Muscle layer of colon (tissue), 2 donors: ENCODE results near the gene ACOT8.
"Not testable (repeated sequence)": the region's sequence is repeated elsewhere in the genome, so short reads cannot be mapped to it uniquely, and the experiment has no call there.

ENCODE experiments used
- H3K27ac ChIP-seq: one replicate; pipeline ENCODE4 v1.7.0; 2013; ENCODE audit warnings: low read depth, mild to moderate bottlenecking, low read length, moderate library complexity
- H3K27me3 ChIP-seq, 2 donors: one replicate each; pipeline ENCODE4 v1.7.0; 2013; ENCODE audit warnings: low read length in 2 of 2, mild to moderate bottlenecking in 2 of 2; ENCODE audit not compliant: insufficient read depth in 2 of 2, control insufficient read depth in 1 of 2
- H3K36me3 ChIP-seq: one replicate; pipeline ENCODE4 v1.7.0; 2013; ENCODE audit warnings: mild to moderate bottlenecking, low read length; ENCODE audit not compliant: insufficient read depth
- H3K4me1 ChIP-seq: one replicate; pipeline ENCODE4 v1.7.0; 2013; ENCODE audit warnings: mild to moderate bottlenecking, low read length; ENCODE audit not compliant: insufficient read depth
- H3K4me3 ChIP-seq, 2 donors: one replicate each; pipeline ENCODE4 v1.7.0; 2013; ENCODE audit warnings: low read length in 2 of 2, low read depth in 1 of 2, mild to moderate bottlenecking in 1 of 2, moderate library complexity in 1 of 2
- H3K9ac ChIP-seq: one replicate; pipeline ENCODE4 v1.7.0; 2013; ENCODE audit warnings: low read length
- H3K9me3 ChIP-seq: one replicate; pipeline ENCODE4 v1.7.0; 2013; ENCODE audit warnings: mild to moderate bottlenecking, low read length
- donor health status: abdominal sarcoma.
- donor health status: Adenocarcinoma of cecum.

Gene ACOT8

GRCh38 chr20:45833030-45833882, 23.9 kb downstream of the ACOT8 start, which contains the start of gene SNX21:
Gene SNX21, plus strand, starts transcription at chr20:45833799. Its CDS starts 121 bp downstream, at chr20:45833920.
- H3K27me3 ChIP-seq: no peaks in the 10 kb centered on the region
- H3K9ac ChIP-seq: peak within 1 kb of the TSS; percentile 77
- H3K27ac ChIP-seq: peak within 1 kb of the TSS; percentile 90
- H3K4me1 ChIP-seq: peaks cover 40% of the 10 kb centered on the region
- H3K4me3 ChIP-seq: peak within 1 kb of the TSS; percentile 57 to 82
- H3K9me3 ChIP-seq: no peaks in the 10 kb centered on the region
- no peaks in the 10 kb centered on the region for H3K36me3 ChIP-seq

DNA sequence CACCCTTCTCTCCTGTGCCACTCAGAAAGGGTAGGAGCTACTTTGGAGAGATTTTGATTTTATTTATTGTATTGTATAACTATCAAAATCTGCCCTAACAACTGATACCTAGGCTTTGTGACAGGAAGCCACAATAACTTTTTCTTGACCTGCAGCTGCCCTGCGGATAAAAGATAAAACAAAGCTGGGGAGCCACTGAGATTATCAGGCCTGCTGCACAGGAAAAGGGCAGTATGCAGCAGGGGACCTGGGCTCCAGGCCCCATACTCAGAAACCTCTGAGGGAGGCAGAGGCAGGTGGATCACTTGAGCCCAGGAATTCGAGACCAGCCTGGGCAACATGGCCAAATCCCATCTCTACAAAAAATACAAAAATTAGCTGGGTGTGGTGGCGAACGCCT, 24.6 kb downstream of the ACOT8 start:
- no peaks in the 10 kb centered on the region for H3K9me3 ChIP-seq
- H3K4me1 ChIP-seq: peaks cover 40% of the 10 kb centered on the region
- H3K4me3 ChIP-seq: no peak overlapping the region
- no peaks in the 10 kb centered on the region for H3K27me3 ChIP-seq
- no peak overlapping the region for H3K9ac ChIP-seq
- peak overlapping the region; percentile 90 for H3K27ac ChIP-seq
- H3K36me3 ChIP-seq: no peaks in the 10 kb centered on the region

DNA sequence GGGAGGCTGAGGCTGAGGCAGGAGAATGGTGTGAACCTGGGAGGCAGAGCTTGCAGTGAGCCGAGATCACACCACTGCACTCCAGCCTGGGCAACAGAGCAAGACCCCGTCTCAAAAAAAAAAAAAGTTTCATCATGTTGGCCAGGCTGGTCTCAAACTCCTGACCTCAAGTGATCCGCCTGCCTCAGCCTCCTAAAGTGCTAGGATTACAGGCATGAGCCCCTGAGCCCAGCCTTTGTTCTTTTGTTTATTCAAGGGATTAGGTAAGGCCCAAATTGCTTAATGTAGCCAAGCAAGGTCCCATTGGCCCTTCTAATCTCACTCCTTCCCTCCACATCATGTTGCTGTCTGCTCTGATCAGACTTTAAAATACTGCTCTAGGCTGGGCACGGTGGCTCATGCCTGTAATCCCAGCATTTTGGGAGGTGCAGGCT, 27.5 kb downstream of the ACOT8 start:
- not testable (repeated sequence) for H3K9ac ChIP-seq, H3K27ac ChIP-seq, H3K27me3 ChIP-seq, H3K9me3 ChIP-seq, H3K4me3 ChIP-seq, H3K36me3 ChIP-seq
- peaks cover 29% of the 10 kb centered on the region for H3K4me1 ChIP-seq

- peaks cover 26% of the 10 kb centered on the region for H3K4me1 ChIP-seq
- H3K27me3 ChIP-seq: peaks cover 0 to 5% of the 10 kb centered on the region in 2 donors
- no peaks in the 10 kb centered on the region for H3K36me3 ChIP-seq
- no peak overlapping the region for H3K9ac ChIP-seq
- H3K27ac ChIP-seq: no peak overlapping the region
- no peak overlapping the region for H3K4me3 ChIP-seq
- H3K9me3 ChIP-seq: no peaks in the 10 kb centered on the region
These were observed 28.6 kb downstream of the ACOT8 start for GRCh38 chr20:45828589-45828988.

DNA sequence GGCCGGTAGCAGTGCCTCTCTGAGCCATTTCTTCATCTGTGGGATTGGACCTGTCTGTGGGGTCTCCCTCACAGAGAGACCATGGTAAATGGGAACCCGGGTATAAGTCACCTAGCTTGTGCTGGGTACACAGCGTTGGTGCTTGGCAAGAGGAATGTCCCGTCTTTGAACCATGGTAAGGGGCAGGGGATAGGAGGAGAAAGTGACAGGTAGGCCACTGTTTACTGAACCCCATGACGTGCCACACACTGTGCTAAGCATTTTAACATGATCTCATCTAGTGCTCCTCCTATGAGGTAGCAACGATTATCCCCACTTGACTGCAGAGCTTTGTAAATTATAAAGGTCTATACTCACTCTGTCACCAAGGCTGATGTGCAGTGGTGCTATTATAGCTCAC, 29.5 kb downstream of the ACOT8 start:
- no peaks in the 10 kb centered on the region for H3K36me3 ChIP-seq
- H3K27me3 ChIP-seq: peaks cover 0 to 12% of the 10 kb centered on the region in 2 donors
- no peak overlapping the region for H3K9ac ChIP-seq
- no peak overlapping the region for H3K4me3 ChIP-seq
- no peak overlapping the region for H3K27ac ChIP-seq
- no peaks in the 10 kb centered on the region for H3K9me3 ChIP-seq
- H3K4me1 ChIP-seq: peaks cover 20% of the 10 kb centered on the region

GRCh38 chr20:45827030-45827652, 30.1 kb downstream of the ACOT8 start, which contains the start of gene TNNC2:
Gene TNNC2, minus strand, starts transcription at chr20:45827312. Its CDS starts 64 bp downstream, at chr20:45827248.
- no peak within 1 kb of the TSS for H3K9ac ChIP-seq
- H3K4me3 ChIP-seq: no peak within 1 kb of the TSS

GRCh38 chr20:45826381-45827019, 30.7 kb downstream of the ACOT8 start:
- Histone ChIP-seq H3K4me3 (no peak overlapping the region), H3K36me3 (no peaks in the 10 kb centered on the region), H3K4me1 (peaks cover 15% of the 10 kb centered on the region), H3K27me3 (peaks cover 0 to 15% of the 10 kb centered on the region in 2 donors), H3K9me3 (no peaks in the 10 kb centered on the region), H3K27ac (peak overlapping the region; percentile 27), H3K9ac (no peak overlapping the region)

More at GRCh38 chr20:45827030-45827652, 30.1 kb downstream of the ACOT8 start, which contains the start of gene TNNC2:
- Histone ChIP-seq H3K4me1 (peaks cover 15% of the 10 kb centered on the region), H3K9me3 (no peaks in the 10 kb centered on the region), H3K36me3 (no peaks in the 10 kb centered on the region), H3K27me3 (peaks cover 0 to 15% of the 10 kb centered on the region in 2 donors), H3K27ac (peak within 1 kb of the TSS; percentile 27)

DNA sequence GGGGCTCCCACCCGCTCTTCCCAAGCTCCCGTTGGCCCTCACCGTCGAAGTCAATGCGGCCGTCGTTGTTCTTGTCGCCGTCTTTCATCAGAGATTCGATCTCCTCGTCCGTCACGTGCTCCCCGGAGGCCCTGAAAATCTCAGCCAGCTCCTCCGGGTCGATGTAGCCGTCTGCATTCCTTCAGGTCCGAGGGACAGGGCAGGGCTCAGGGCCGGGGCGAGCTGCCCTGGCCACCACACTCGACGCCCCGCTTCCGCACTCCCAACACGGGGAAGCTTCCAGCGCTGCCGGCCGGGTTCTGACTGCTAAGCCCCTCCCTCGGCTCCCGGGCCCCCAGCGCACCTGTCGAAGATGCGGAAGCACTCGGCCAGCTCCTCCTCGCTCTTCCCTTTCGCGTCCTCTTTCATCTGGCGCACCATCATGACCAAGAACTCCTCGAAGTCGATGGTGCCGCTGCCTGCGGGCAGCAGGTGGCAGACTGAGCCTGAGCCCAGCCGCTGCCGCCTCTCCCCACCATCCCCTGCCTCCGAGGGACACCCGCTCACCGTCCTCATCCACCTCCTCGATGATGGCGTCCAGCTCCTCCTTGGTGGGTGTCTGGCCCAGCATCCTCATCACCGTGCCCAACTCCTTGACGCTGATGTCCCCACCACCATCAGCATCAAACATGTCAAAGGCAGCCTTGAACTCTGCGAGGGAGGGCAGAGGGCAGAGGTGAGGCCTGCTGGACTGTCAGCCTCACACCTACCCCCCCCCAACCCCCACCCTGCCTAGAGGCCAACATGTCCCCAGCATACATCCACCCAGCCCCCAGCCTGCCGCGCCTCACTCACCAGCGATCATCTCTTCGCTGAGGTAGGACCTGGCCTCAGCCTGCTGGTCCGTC, 33.0 kb downstream of the ACOT8 start:
- no peak overlapping the region for H3K9ac ChIP-seq
- H3K4me3 ChIP-seq: peak overlapping the region; percentile 23 to 27

GRCh38 chr20:45822857-45823256, 34.3 kb downstream of the ACOT8 start:
- Histone ChIP-seq H3K27me3 (peaks cover 0 to 15% of the 10 kb centered on the region in 2 donors), H3K27ac (no peak overlapping the region), H3K36me3 (no peaks in the 10 kb centered on the region), H3K9me3 (no peaks in the 10 kb centered on the region), H3K4me3 (peak overlapping the region in 1 of 2 donors; percentile 18), H3K9ac (no peak overlapping the region), H3K4me1 (peaks cover 16% of the 10 kb centered on the region)

More for the DNA sequence above, 33.0 kb downstream of the ACOT8 start:
- Histone ChIP-seq H3K27ac (no peak overlapping the region), H3K36me3 (no peaks in the 10 kb centered on the region), H3K4me1 (peaks cover 15% of the 10 kb centered on the region), H3K27me3 (peaks cover 0 to 15% of the 10 kb centered on the region in 2 donors), H3K9me3 (no peaks in the 10 kb centered on the region)

DNA sequence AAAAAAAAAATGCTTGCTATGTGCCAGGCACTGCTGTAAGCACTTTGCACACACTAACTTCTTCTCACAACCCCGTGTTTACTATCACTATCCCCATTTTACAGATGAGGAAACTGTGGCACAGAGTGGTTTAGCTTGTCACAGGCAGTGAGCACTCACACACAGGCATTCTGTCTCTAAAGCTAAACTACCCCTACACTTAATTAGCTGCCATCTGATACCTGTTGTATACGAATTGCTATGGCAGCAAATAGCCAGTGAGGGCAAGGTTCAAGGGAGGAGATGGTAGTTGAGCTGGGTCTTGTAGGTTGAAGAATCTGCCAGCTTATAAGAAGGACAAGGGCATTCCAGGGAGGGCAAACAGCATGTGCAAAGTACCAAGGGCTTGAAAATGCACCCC, 35.2 kb downstream of the ACOT8 start:
- Histone ChIP-seq H3K4me1 (peaks cover 19% of the 10 kb centered on the region), H3K4me3 (no peak overlapping the region), H3K9ac (no peak overlapping the region), H3K9me3 (no peaks in the 10 kb centered on the region), H3K36me3 (no peaks in the 10 kb centered on the region), H3K27ac (no peak overlapping the region), H3K27me3 (peaks cover 0 to 15% of the 10 kb centered on the region in 2 donors)
